Colonic mucosa (tissue), 4 donors: ENCODE data around the gene HEYL. TPM values are rescaled to one million over a fixed set of nuclear protein-coding genes. Genes with fewer than 3 reads are reported as not detected.

Experiments used
- DNase-seq: peaks from one replicate; pipeline ENCODE4 v3.0.0-alpha.2; 2020
- H3K27ac ChIP-seq: fragments of 200-600 bp; one replicate; pipeline ENCODE4 v1.8.0; 2021
- H3K27me3 ChIP-seq: fragments of 200-600 bp; one replicate; pipeline ENCODE4 v1.8.0; 2021
- H3K36me3 ChIP-seq: fragments of 200-600 bp; one replicate; pipeline ENCODE4 v1.8.0; 2021
- H3K4me1 ChIP-seq: fragments of 200-600 bp; one replicate; pipeline ENCODE4 v1.8.0; 2021; ENCODE audit warnings: mild to moderate bottlenecking
- H3K4me3 ChIP-seq: fragments of 200-600 bp; one replicate; pipeline ENCODE4 v1.8.0; 2021
- H3K9ac ChIP-seq, 2 donors: one replicate each; pipeline ENCODE4 v1.7.0; 2013; ENCODE audit warnings: control low read depth in 2 of 2, low read depth in 2 of 2, low read length in 2 of 2
- H3K9me3 ChIP-seq: fragments of 200-600 bp; one replicate; pipeline ENCODE4 v1.8.0; 2021
- CTCF ChIP-seq: fragments of 200-600 bp; IDR thresholded peaks from one replicate; pipeline ENCODE4 v1.8.0; 2022; ENCODE audit warnings: antibody characterized with exemption, mild to moderate bottlenecking
- intact Hi-C: fragments of 100-400 bp; cut with DNase I; formaldehyde crosslinking; loops from one replicate; pipeline ENCODE4 v1.14.1; 2022
- total RNA-seq, 2 donors: library from RNA; stranded (reverse); fragmentation: NEBNext Ultra II Directional in 1 of 2; extraction: Animal tissue kit (Norgen Biotek cat#: 25700) in 1 of 2; gene quantifications; one replicate each; pipeline ENCODE4 v1.2.1, GENCODE V29; 2021
- donor health status: healthy.
- donor health status: DM: no; HTN: no; CAD: no.
- donor health status: DM: no; HTN: no; CAD: no.

HEYL gene
- total RNA-seq, 2 donors from 2014 or later, result 0.91 to 2.4 TPM

DNA sequence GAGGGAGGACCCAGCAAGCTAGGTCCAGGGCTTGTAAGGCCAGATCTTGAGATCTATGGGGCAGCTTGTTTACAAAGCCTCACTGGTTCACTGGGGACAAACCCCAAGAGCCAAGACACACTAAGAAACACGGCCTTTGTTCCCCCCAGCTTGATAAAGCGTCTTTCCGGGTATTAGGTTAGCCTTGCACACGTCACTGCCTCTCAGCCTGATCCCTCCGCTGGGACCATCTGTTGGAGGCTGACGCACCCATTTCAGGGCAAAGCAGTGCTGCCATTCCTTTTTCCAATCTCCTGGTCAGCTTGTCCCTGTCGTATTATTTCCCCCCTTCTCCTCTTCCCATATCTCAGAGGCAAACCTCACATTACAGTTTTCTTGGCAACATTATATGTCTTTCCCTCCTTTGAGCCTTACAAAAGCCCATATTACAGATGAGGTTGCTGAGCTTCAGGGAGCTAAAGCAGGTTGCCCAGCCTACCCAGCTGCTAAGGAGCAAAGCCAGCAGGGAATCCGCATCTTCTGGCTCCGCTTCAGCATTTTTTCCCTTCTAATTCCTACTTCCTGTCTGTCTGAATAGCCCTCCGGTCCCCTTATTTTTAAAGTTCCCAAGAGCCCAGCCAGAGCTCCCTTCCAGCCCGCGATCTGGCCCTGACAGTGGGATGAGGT is 4.1 kb downstream of the HEYL start:
- TF ChIP-seq CTCF, result no peak
- intact Hi-C loops, result no loop called here

GRCh38 chr1:39633422-39633821 is 6.0 kb downstream of the HEYL start:
- no peaks in the 10 kb centered on the region for H3K4me1 ChIP-seq
- no peaks in the 10 kb centered on the region for H3K36me3 ChIP-seq
- no peak overlapping the region for H3K9ac ChIP-seq
- H3K27ac ChIP-seq, result no peak overlapping the region
- no peaks in the 10 kb centered on the region for H3K9me3 ChIP-seq
- no peak for TF ChIP-seq CTCF
- intact Hi-C loops, result no loop called here
- H3K4me3 ChIP-seq, result no peak overlapping the region
- DNase-seq, result no peak
- no peaks in the 10 kb centered on the region for H3K27me3 ChIP-seq

More for the DNA sequence above, 4.1 kb downstream of the HEYL start:
- Histone ChIP-seq H3K4me1 (no peaks in the 10 kb centered on the region), H3K9me3 (no peaks in the 10 kb centered on the region), H3K4me3 (no peak overlapping the region), H3K27ac (no peak overlapping the region), H3K27me3 (no peaks in the 10 kb centered on the region), H3K36me3 (no peaks in the 10 kb centered on the region), H3K9ac (no peak overlapping the region)
- DNase-seq, result no peak

DNA sequence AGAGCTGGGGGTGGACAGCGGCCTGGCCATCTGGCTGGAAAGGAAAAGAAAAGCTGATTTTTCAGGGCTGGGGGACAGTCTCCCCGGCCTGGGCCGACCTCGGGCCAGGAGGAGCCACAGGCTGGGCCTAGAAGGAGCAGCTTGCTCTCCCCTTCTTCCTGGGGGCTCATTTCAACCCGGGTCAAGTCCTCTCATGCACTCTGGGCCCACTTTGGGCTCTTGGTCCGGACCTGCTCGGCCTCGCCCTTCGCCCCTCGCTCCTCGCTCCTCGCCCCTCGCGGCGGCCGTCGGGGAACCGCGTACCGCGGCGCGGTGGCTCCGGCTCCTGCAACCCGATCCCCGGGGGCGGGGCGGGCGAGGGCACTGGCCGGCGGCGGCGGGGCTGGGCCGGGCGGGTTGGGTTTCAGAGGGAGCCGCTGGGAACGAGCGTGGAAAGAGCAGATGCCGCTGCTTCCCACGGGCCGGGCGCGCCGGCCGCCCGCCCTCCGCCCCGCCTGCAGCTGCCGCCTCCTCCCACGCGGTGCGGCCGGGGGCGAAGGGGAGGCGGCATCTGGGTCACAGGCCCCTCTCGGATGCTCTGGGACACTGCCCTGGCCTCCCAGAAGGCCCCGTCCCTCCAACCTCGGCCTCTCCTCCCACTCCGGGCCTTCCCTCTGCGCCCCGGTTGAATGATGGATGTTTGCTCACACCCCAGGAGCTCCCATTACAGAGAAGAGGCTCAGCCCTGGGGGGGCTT is 6.6 kb downstream of the HEYL start:
- TF ChIP-seq CTCF, result no peak
- Histone ChIP-seq H3K36me3 (no peaks in the 10 kb centered on the region), H3K4me1 (no peaks in the 10 kb centered on the region), H3K9ac (no peak overlapping the region), H3K27me3 (no peaks in the 10 kb centered on the region), H3K4me3 (no peak overlapping the region), H3K9me3 (no peaks in the 10 kb centered on the region), H3K27ac (no peak overlapping the region)
- intact Hi-C loops, result no loop called here
- DNase-seq, result peak; percentile 37

GRCh38 chr1:39632323-39632681 is 7.1 kb downstream of the HEYL start:
- no peak for DNase-seq
- Histone ChIP-seq H3K4me1 (no peaks in the 10 kb centered on the region), H3K27me3 (no peaks in the 10 kb centered on the region), H3K9me3 (no peaks in the 10 kb centered on the region), H3K9ac (no peak overlapping the region), H3K27ac (no peak overlapping the region), H3K4me3 (no peak overlapping the region), H3K36me3 (no peaks in the 10 kb centered on the region)
- intact Hi-C loops, result no loop called here
- no peak for TF ChIP-seq CTCF

DNA sequence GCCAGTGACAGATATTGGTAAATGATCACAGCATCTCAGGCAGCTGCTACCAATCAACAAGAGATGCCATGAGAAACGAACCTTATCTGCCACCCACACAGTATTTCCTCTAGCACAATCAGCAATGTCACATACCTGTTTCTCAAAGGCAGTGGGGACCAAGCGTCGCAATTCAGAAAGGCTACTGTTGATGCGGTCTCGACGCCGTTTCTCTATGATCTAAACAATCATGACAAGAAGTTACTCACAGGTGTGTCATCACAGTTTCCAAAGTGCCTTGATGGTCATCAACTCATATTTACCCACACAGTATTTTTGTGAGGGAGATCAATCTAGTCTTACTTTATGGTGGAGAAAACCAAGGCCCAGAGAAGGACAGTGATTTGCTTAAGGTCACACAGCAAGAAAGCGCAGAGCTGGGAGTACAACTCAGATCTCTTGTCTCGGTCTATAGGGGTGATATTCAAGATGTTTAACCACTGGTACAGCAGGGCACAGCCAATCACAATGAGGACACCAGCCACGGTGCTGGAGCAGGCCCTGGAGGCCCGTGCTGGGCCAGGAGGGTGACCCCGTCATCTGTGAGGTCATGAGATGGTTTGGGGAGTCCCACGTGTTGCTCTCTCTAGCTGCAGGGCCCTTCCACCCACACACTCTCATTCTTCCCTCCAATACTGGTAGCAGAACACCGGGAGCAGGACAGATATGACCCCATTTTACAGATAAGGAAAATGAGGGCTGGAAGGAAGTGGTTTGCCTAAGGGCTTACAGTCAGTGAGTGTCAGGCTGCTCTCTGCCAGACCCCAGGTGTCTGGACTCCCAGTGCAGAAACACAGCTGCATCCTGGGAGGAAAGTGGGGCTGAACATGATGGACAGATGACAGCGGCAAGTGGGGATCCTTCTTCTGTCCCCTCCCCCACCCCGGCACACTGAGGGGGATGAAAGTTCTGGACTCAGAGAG is 7.8 kb downstream of the HEYL start:
- no peak for DNase-seq
- H3K27ac ChIP-seq, result no peak overlapping the region
- intact Hi-C loops, result no loop called here
- H3K9ac ChIP-seq, result no peak overlapping the region
- H3K27me3 ChIP-seq, result no peaks in the 10 kb centered on the region
- no peaks in the 10 kb centered on the region for H3K9me3 ChIP-seq
- H3K36me3 ChIP-seq, result no peaks in the 10 kb centered on the region
- no peak overlapping the region for H3K4me3 ChIP-seq
- H3K4me1 ChIP-seq, result no peaks in the 10 kb centered on the region
- TF ChIP-seq CTCF, result no peak
